ENCODE data around the gene TTBK1. TPM values are rescaled to one million over a fixed set of nuclear protein-coding genes. Genes with fewer than 3 reads are reported as not detected.

The TTBK1 gene
- total and polyA plus RNA-seq, 12 donors = 0.17 to 5.4 (median 0.65) TPM

DNA sequence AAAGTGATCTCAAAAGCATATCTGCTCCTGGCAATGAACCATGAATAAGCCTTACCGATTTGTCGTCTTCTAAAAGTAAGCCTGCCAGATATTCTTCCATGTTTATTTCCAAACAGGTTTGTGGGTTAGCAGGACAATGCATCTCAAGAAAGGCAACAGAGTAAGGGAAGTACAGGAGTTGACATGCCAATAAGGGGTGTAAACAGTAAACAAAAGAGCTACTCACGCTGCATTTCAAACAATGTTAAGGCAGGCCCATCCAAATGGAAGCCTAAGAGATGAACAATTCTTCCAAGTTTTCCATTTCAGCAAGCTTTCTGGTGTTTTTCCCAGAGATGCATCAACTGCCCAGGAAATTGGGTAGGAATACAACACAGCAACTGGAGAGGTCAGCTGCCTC, 93.1 kb downstream of the TTBK1 start:
- intact Hi-C loops (cut with DNase I) = loop anchor here in 1 of 2 donors (5.0 kb wide), 1 partner anchor 69 kb away; no protein-coding TSS in a partner anchor
- Histone ChIP-seq H3K27ac (no peak overlapping the region), H3K4me3 (no peak overlapping the region), H3K27me3 (no peaks in the 10 kb centered on the region), H3K4me1 (replicated peaks in 1 of 2) (no peaks in the 10 kb centered on the region), H3K9me3 (replicated peaks in 1 of 3) (no peaks in the 10 kb centered on the region), H3K36me3 (replicated peaks in 1 of 2) (peaks cover 0 to 37% of the 10 kb centered on the region in 2 donors)
- TF ChIP-seq, protein P1, sequence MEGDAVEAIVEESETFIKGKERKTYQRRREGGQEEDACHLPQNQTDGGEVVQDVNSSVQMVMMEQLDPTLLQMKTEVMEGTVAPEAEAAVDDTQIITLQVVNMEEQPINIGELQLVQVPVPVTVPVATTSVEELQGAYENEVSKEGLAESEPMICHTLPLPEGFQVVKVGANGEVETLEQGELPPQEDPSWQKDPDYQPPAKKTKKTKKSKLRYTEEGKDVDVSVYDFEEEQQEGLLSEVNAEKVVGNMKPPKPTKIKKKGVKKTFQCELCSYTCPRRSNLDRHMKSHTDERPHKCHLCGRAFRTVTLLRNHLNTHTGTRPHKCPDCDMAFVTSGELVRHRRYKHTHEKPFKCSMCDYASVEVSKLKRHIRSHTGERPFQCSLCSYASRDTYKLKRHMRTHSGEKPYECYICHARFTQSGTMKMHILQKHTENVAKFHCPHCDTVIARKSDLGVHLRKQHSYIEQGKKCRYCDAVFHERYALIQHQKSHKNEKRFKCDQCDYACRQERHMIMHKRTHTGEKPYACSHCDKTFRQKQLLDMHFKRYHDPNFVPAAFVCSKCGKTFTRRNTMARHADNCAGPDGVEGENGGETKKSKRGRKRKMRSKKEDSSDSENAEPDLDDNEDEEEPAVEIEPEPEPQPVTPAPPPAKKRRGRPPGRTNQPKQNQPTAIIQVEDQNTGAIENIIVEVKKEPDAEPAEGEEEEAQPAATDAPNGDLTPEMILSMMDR (IDR thresholded peaks at IDR 0.05) = no peak
- TF ChIP-seq POLR2A (IDR thresholded peaks at IDR 0.05) = no peak
- no peak for DNase-seq
- WGBS, 4 donors = 81 to 88% (median 86%) methylated on average over 3 of the region's 3 CpGs

Small RNAs within 50 kb of the gene (small RNA-seq; reads per million reads assigned to genes)
- 0 reads per million in 2 donors for gene RPL12P47

Other genes with a start within 250 kb of the TTBK1 start
- gene MEA1, start 229.5 kb upstream of the TTBK1 start, total RNA-seq = 100 to 1,000 TPM in 2 of 9 donors, 10 to 100 TPM in 7; 54.6 to 109 (median 69.8) TPM
- gene MEA1, start 229.5 kb upstream of the TTBK1 start, polyA plus RNA-seq = 100 to 1,000 TPM in 2 of 3 donors, 10 to 100 TPM in 1; 81.1 to 142 (median 135) TPM
- gene KLHDC3, start 229.2 kb upstream of the TTBK1 start, total RNA-seq = 100 to 1,000 TPM in 7 of 9 donors, 10 to 100 TPM in 2; 72.3 to 139 (median 107) TPM
- gene KLHDC3, start 229.2 kb upstream of the TTBK1 start, polyA plus RNA-seq = 100 to 1,000 TPM in 2 of 3 donors, 10 to 100 TPM in 1; 51.2 to 144 (median 112) TPM
- gene RRP36, start 221.9 kb upstream of the TTBK1 start, total RNA-seq = 100 to 1,000 TPM in 1 of 9 donors, 10 to 100 TPM in 8; 37.9 to 109 (median 53.7) TPM
- gene RRP36, start 221.9 kb upstream of the TTBK1 start, polyA plus RNA-seq = 10 to 100 TPM; 29.6 to 98.2 (median 32.1) TPM
- gene CUL7, start 189.6 kb upstream of the TTBK1 start, total RNA-seq = 10 to 100 TPM; 17.9 to 52.5 (median 35.5) TPM
- gene CUL7, start 189.6 kb upstream of the TTBK1 start, polyA plus RNA-seq = 10 to 100 TPM; 12.0 to 30.6 (median 19.3) TPM
- 100 to 1,000 TPM in 1 of 9 donors, 10 to 100 TPM in 8; 16.7 to 118 (median 74.6) TPM for gene MRPL2, start 184.0 kb upstream of the TTBK1 start, total RNA-seq
- 100 to 1,000 TPM in 2 of 3 donors, 10 to 100 TPM in 1; 65.9 to 143 (median 124) TPM for gene MRPL2, start 184.0 kb upstream of the TTBK1 start, polyA plus RNA-seq
- gene KLC4, start 183.8 kb upstream of the TTBK1 start, total RNA-seq = 10 to 100 TPM; 16.1 to 51.9 (median 33.3) TPM
- gene KLC4, start 183.8 kb upstream of the TTBK1 start, polyA plus RNA-seq = 10 to 100 TPM; 14.2 to 84.9 (median 47.1) TPM
- gene PTK7, start 167.2 kb upstream of the TTBK1 start, total RNA-seq = 10 to 100 TPM in 4 of 9 donors, 1 to 10 TPM in 5; 2.8 to 16.7 (median 8.4) TPM
- gene PTK7, start 167.2 kb upstream of the TTBK1 start, polyA plus RNA-seq = 10 to 100 TPM in 1 of 3 donors, 1 to 10 TPM in 2; 2.8 to 14.2 (median 8.1) TPM
- gene SRF, start 72.2 kb upstream of the TTBK1 start, total RNA-seq = 10 to 100 TPM in 8 of 9 donors, 1 to 10 TPM in 1; 7.3 to 30.9 (median 23.8) TPM
- gene SRF, start 72.2 kb upstream of the TTBK1 start, polyA plus RNA-seq = 10 to 100 TPM; 12.6 to 23.3 (median 22.4) TPM
- 10 to 100 TPM; 23.3 to 49.3 (median 30.0) TPM for gene CUL9, start 61.3 kb upstream of the TTBK1 start, total RNA-seq
- 100 to 1,000 TPM in 1 of 3 donors, 10 to 100 TPM in 2; 13.3 to 195 (median 97.5) TPM for gene CUL9, start 61.3 kb upstream of the TTBK1 start, polyA plus RNA-seq
- gene DNPH1, start 14.0 kb upstream of the TTBK1 start, total RNA-seq = 100 to 1,000 TPM in 6 of 9 donors, 10 to 100 TPM in 3; 57.2 to 229 (median 133) TPM
- 100 to 1,000 TPM in 1 of 3 donors, 10 to 100 TPM in 2; 33.7 to 143 (median 95.1) TPM for gene DNPH1, start 14.0 kb upstream of the TTBK1 start, polyA plus RNA-seq
- under 1 TPM in 1 of 9 donors, not detected in 8; 0.14 TPM for gene SLC22A7, start 54.8 kb downstream of the TTBK1 start, total RNA-seq
- gene SLC22A7, start 54.8 kb downstream of the TTBK1 start, polyA plus RNA-seq = not detected
- 1 to 10 TPM in 3 of 9 donors, not detected in 6; 1.2 to 1.5 (median 1.5) TPM for gene CRIP3, start 65.3 kb downstream of the TTBK1 start, total RNA-seq
- gene CRIP3, start 65.3 kb downstream of the TTBK1 start, polyA plus RNA-seq = 1 to 10 TPM in 2 of 3 donors, under 1 TPM in 1; 0.44 to 8.9 (median 2.5) TPM
- 10 to 100 TPM; 10.1 to 19.3 (median 13.9) TPM for gene ZNF318, start 126.2 kb downstream of the TTBK1 start, total RNA-seq
- gene ZNF318, start 126.2 kb downstream of the TTBK1 start, polyA plus RNA-seq = 10 to 100 TPM in 1 of 3 donors, 1 to 10 TPM in 2; 5.9 to 13.8 (median 9.2) TPM
- 10 to 100 TPM; 19.1 to 40.0 (median 24.2) TPM for gene ABCC10, start 184.1 kb downstream of the TTBK1 start, total RNA-seq
- gene ABCC10, start 184.1 kb downstream of the TTBK1 start, polyA plus RNA-seq = 100 to 1,000 TPM in 1 of 3 donors, 10 to 100 TPM in 1, 1 to 10 TPM in 1; 8.5 to 123 (median 70.7) TPM
- 1 to 10 TPM in 4 of 9 donors, under 1 TPM in 2, not detected in 3; 0.14 to 3.9 (median 1.4) TPM for gene DLK2, start 212.1 kb downstream of the TTBK1 start, total RNA-seq
- 1 to 10 TPM in 1 of 3 donors, under 1 TPM in 1, not detected in 1; 0.64 to 1.0 TPM for gene DLK2, start 212.1 kb downstream of the TTBK1 start, polyA plus RNA-seq
- gene TJAP1, start 234.1 kb downstream of the TTBK1 start, total RNA-seq = 10 to 100 TPM; 23.1 to 66.0 (median 32.5) TPM
- 10 to 100 TPM; 17.6 to 77.5 (median 54.4) TPM for gene TJAP1, start 234.1 kb downstream of the TTBK1 start, polyA plus RNA-seq